ENCODE data around the gene GZMH.
"Not testable (repeated sequence)": the region's sequence is repeated elsewhere in the genome, so short reads cannot be mapped to it uniquely, and the experiment has no call there.

The GZMH gene

DNA sequence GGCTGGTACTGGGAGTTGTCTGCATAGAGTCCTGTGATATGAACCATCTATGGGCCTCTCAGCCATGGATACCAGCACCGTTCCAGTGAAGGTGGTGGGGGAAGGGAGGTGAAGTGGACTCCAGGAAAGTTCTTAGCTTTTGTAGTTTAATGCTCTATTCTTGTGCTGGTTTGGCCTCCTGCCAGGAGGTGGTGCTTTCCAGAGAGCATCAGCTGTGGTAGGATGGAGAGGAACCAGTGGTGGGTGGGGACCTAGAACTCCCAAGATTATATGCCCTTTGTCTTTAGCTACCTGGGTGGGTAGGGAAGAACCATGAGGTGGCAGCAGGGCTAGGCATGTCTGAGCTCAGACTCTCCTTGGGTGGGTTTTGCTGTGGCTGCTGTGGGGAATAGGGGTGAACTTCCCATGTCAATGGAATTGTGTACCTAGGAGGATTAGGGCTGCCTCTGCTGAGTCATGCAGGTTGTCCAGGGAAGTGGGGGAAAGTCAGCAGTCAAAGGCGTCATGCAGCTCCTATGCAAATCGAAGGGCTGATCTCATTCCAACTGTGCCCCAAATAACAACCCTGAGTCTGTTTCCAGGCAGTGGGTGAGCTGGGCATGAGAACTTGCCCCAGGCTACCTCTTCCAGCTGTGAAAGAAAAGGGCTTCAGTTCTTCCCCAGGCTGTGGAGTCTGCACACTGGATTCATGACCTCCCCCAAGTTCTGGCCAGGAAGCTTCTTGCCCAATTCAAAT, 14.2 kb downstream of the GZMH start:
- no peak for DNase-seq (ENCODE audit: low read depth, low spot score)

DNA sequence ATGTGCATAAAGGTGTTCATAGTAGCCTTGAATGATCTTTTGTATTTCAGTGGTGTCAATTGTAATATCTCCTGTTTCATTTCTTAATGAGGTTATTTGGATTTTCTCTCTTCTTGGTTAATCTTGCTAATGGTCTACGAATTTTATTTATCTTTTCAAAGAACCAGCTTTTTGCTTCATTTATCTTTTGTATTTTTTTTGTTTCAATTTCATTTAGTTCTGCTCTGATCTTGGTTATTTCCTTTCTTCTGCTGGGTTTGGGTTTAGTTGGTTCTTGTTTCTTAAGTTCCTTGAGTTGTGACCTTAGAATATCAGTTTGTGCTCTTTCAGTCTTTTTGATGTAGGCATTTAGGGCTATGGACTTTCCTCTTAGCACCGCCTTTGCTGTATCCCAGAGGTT, 18.5 kb downstream of the GZMH start:
- not testable (repeated sequence) for DNase-seq (ENCODE audit: low read depth, low spot score)

DNA sequence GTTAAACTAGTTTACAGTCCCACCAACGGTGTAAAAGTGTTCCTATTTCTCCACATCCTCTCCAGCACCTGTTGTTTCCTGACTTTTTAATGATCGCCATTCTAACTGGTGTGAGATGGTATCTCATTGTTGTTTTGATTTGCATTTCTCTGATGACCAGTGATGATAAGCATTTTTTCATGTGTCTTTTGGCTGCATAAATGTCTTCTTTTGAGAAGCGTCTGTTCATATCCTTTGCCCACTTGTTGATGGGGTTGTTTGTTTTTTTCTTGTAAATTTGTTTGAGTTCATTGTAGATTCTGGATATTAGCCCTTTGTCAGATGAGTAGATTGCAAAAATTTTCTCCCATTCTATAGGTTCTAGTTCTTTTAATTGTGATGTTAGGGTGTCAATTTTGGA, 25.1 kb downstream of the GZMH start:
- not testable (repeated sequence) for DNase-seq (ENCODE audit: low read depth, low spot score)

DNA sequence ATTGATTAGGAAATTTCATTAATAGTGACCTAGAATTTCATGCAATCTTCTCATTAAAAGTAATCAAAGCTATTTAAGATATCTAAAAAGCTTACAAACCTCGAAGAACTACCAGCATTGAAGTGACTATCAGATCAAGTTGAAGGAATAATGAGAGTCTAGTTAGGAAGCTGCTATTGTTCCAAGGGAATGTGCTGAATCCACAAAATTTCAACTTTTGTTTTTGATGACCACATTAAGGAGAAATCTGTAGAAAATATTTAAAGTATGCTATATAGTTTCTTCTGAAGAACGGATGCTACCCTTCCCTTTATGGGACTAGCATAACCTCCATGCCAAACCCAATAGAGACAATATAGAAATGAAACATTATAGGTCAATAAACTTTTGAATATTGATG, 30.9 kb downstream of the GZMH start:
- DNase-seq (ENCODE audit: low read depth, low spot score), result no peak

DNA sequence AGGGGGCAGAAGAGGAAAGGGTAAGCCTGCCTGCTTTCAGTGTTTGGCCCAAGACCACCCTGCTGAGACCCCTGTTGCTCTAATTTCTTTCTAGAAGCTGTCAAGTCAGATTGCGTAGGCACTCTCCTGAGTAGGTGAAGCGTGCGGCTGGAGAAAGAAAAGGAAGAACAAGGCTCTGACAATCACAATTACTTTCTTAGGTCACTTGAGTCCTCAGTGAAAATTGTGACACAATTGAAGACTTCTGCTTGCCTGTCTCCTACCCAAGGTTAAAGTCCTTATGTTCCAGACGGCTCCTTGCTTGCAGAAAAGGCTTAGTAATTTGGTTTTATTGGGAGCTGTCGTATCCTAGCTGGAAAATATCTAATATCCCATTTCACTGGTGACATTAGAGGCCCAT, 32.7 kb downstream of the GZMH start:
- DNase-seq (ENCODE audit: low read depth, low spot score), result no peak

DNA sequence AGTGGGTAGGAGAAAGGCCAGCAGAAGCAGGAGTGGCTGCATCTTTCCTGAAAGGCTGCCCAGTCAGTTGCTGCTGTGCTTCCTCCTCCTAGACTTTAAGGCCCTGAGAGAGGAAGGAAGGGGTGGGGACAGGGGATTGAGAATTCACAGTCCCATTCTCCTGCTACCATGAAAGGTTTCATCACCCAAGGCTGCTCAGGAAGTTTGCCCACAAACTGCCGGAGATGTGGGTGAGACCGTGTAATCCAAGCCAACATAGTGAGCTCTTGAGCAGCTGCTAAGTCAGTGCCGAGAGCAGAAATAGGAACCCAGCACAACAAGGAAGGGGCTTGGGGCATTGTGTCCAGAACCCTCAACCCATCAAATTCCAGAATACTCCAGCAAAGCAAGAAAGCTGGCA, 33.3 kb downstream of the GZMH start, which contains the start of gene CTSG:
CTSG (minus strand) TSS at position 69 of the 400 bp plus-strand sequence; CDS start at position 42, 27 bp downstream.
- no peak for DNase-seq (ENCODE audit: low read depth, low spot score)

DNA sequence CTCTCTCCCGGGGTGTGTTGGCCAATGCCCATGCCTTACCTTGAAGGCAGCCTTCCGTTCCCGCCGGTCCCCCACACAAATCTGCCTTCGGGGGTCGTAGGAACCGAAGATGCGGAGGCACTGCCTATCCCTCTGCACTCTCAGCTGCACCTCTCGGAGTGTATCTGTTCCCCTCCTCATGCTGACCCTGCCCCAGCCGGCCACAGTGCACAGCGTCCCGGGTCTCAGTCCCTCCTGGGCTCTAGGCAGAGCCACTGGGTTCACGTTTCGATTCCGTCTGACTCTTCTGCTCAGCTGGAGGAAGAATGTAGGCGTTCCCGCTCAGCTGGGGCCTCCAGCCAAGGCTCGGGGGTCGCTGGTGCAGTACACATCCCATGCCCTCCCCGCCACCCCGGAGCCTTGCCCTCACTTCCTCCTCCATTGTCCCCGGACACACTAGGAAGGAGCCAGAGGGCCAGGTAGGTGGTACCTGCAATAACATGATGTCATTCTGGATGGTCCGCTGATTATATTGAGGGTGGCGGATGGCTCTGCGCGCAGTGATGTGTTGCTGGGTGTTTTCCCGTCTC, 35.2 kb downstream of the GZMH start:
- DNase-seq (ENCODE audit: low read depth, low spot score), result no peak

DNA sequence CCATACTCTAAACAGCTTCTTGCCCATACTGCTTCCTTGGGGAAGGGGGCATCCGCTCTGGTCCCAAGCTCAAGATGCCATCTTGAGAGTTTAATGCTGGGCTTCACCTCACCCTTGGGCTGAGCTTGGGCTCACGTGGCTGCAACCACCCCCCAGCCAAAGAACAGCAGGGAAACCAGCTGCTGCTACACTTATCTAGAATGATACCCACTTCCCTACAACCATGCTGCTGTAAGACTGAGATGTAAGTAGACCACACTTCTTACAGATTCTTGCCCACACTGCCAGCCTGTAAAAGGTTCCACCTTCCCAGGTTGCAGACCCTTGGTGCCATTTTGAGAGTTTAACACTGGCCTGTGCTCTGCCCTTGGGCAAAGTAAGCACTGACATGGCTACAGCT, 43.2 kb downstream of the GZMH start:
- DNase-seq (ENCODE audit: low read depth, low spot score), result no peak

DNA sequence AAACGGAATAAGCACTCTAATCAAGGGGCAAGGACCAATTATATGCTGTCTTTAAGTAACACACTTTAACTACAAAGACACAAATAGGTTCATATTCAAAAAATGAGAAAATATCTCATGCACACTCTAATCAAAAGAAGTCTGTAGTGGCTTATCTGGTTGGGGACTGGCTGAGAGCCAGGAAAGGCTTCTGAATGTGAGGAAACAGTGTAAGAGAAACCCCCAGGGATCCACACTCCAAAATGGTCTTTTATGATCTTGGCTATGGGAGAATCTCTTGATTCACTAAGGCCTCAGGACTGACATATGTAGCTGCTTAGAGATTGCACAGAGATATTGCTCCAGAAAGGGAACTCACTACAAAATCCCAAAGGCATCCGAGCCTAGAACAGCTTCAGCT, 43.7 kb downstream of the GZMH start:
- no peak for DNase-seq (ENCODE audit: low read depth, low spot score)

DNA sequence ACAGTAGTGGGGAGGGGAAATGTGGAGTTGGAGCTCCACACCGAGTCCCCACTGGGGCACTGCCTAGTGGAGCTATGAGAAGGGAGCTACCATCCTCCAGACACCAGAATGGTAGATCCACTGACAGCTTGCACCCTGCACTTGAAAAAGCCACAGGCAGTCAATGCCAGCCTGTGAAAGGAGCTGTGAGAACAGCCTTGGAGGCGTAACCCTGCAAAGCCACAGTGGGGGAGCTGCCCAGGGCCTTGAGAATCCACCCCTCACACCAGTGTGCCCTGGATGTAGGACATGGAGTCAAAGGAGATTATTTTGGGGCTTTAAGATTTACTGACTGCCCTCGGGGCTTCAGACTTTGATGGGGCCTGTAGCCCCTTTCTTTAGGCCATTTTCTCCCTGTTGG, 46.0 kb downstream of the GZMH start:
- DNase-seq (ENCODE audit: low read depth, low spot score), result no peak

DNA sequence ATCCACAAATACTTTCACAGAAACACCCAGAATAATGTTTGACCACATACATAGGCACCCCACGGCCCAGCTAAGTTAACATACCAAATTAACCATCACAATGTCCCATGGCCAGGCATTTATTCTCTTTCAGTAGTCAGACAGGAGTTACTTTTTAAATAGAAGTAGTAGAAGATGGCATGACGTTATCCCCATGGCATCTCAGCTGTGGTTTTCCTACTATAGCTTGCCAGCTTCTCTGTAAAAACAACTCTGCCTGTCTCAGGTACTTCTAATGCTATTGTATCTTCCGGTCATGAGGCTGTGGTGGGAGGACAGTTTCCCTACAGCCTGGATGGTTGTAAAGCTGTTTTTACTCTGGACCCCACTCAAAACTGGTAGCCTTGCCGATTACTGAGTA, 52.7 kb downstream of the GZMH start:
- no peak for DNase-seq (ENCODE audit: low read depth, low spot score)

All from smooth muscle cell of the brain vasculature (primary cell).